ENCODE measurements around the gene SCAND1. TPM values are rescaled to one million over a fixed set of nuclear protein-coding genes. Genes with fewer than 3 reads are reported as not detected.
"Not testable (repeated sequence)": the region's sequence is repeated elsewhere in the genome, so short reads cannot be mapped to it uniquely, and the experiment has no call there.

The SCAND1 gene
- total RNA-seq, result 44.3 and 59.6 TPM in 2 replicates
- 8.3 and 10.4 TPM in 2 replicates for polyA plus RNA-seq
- polyA plus RNA-seq (2012), result 30.5 and 46.4 TPM in 2 replicates
- polyA minus RNA-seq (ENCODE audit: low replicate concordance), result 5.1 and 8.3 TPM in 2 replicates

DNA sequence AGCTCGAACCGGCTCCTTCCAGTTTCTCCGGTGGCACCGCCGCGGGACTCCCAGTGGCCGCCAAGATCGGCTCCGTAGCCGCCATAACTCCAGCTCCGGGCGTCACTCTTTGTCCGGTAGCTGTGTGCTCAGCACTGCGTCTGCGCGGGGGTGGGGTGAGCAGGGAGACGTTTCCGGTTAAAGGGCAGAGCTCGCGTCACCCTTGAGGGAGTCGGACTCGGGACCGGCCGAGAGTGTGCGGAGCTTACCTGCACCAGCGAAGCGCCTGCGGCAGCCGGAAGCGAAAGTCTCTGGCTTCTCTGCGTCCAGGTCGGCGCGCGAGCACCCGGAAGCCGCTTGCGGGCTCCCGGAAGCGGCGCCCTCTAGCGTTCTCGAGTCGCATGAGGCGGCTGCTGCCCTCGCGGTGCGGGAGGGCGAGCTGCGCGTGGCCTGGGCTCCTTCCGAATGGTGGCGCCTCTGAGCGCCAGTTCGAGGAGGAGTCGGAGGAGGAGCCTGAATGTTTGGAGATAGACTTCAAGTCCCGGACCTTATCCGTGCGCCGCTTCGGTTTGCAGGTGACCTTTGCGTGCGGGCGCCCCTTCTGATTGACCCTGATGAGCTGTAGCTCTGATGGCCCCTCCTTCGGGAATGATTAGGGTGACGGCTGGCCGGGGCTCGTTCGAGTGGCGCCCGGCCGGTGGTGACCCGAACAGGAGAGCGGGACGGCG is at the start of gene SCAND1:
Gene SCAND1, minus strand, starts transcription at position 303 of the 707 bp plus-strand sequence. Its CDS starts 218 bp downstream, at position 85.
- Histone ChIP-seq H3K9ac (ENCODE audit: insufficient read depth, low read length) (peak within 1 kb of the TSS; percentile 99), H4K20me1 (ENCODE audit: control insufficient read depth, extremely low read depth, insufficient read depth, low read length) (no peaks in the 10 kb centered on the region), H2AFZ (ENCODE audit: low read length) (peak within 1 kb of the TSS; percentile 91), H3K79me2 (ENCODE audit: control insufficient read depth, insufficient read depth, low read length) (peaks cover 22% of the 10 kb centered on the region), H3K4me3 (replicated peaks in 1 of 4; ENCODE audit: control extremely low read depth in 1 of 4, insufficient read depth in 1 of 4, low read depth in 3 of 4, low read length in 4 of 4) (peak within 1 kb of the TSS; percentile 85 to 95 (median 88)), H3K4me2 (ENCODE audit: extremely low read depth, insufficient read depth, low read length) (peak within 1 kb of the TSS; percentile 98), H3K27me3 (ENCODE audit: control insufficient read depth, insufficient read depth, low read length) (no peaks in the 10 kb centered on the region), H3K36me3 (ENCODE audit: control insufficient read depth, insufficient read depth, low read length) (no peaks in the 10 kb centered on the region), H3K9me3 (ENCODE audit: control insufficient read depth, insufficient read depth, low read depth, low read length) (no peaks in the 10 kb centered on the region), H3K4me1 (ENCODE audit: control insufficient read depth, extremely low read depth, insufficient read depth, low read length) (peaks cover 4% of the 10 kb centered on the region), H3K27ac (ENCODE audit: insufficient read depth, low read length) (peak within 1 kb of the TSS; percentile 99)
- peak; percentile 95 to 98 for DNase-seq (ENCODE audit: low read depth in 2 of 2)
- peak; percentile 87 to 90 for TF ChIP-seq CTCF (conservative IDR thresholded peaks at IDR 0.05 in 1 of 2, IDR thresholded peaks at IDR 0.05 in 1 of 2; ENCODE audit: low read depth in 1 of 2, low read length in 2 of 2)
- no peak for TF ChIP-seq EZH2 (IDR thresholded peaks at IDR 0.05; ENCODE audit: low read length, missing control alignments)

- Histone ChIP-seq H3K27ac (ENCODE audit: insufficient read depth, low read length) (no peak overlapping the region), H3K36me3 (ENCODE audit: control insufficient read depth, insufficient read depth, low read length) (no peaks in the 10 kb centered on the region), H3K27me3 (ENCODE audit: control insufficient read depth, insufficient read depth, low read length) (no peaks in the 10 kb centered on the region), H3K79me2 (ENCODE audit: control insufficient read depth, insufficient read depth, low read length) (no peaks in the 10 kb centered on the region), H3K4me1 (ENCODE audit: control insufficient read depth, extremely low read depth, insufficient read depth, low read length) (no peaks in the 10 kb centered on the region), H3K9me3 (ENCODE audit: control insufficient read depth, insufficient read depth, low read depth, low read length) (no peaks in the 10 kb centered on the region), H2AFZ (ENCODE audit: low read length) (no peak overlapping the region), H3K4me3 (replicated peaks in 1 of 4; ENCODE audit: control extremely low read depth in 1 of 4, insufficient read depth in 1 of 4, low read depth in 3 of 4, low read length in 4 of 4) (no peak overlapping the region), H3K4me2 (ENCODE audit: extremely low read depth, insufficient read depth, low read length) (no peak overlapping the region), H4K20me1 (ENCODE audit: control insufficient read depth, extremely low read depth, insufficient read depth, low read length) (no peaks in the 10 kb centered on the region), H3K9ac (ENCODE audit: insufficient read depth, low read length) (no peak overlapping the region)
- no peak for DNase-seq (ENCODE audit: low read depth in 2 of 2)
- TF ChIP-seq EZH2 (IDR thresholded peaks at IDR 0.05; ENCODE audit: low read length, missing control alignments), result no peak
- TF ChIP-seq CTCF (conservative IDR thresholded peaks at IDR 0.05 in 1 of 2, IDR thresholded peaks at IDR 0.05 in 1 of 2; ENCODE audit: low read depth in 1 of 2, low read length in 2 of 2), result no peak
These were observed 49.7 kb upstream of the SCAND1 start for GRCh38 chr20:36004045-36004444.

DNA sequence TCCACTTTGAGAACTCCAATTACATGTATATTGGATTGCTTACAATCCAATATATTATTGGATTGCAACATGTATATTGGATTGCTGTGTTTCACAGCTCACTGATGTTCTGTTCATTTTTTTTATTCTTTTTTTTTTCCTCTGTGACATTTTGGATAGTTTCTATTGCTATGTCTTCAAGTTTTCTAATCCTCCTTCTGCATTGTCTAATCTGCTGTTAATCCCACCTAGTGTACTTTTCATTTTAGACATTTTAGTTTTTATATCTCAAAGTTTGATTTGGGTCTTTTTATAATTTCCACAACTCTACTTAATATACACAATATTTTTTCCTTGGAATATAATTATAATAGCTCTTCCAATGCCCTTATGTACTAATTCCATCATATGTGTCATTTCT is 48.6 kb upstream of the SCAND1 start:
- DNase-seq (ENCODE audit: low read depth in 2 of 2), result no peak
- no peaks in the 10 kb centered on the region for H3K27me3 ChIP-seq (ENCODE audit: control insufficient read depth, insufficient read depth, low read length)
- no peaks in the 10 kb centered on the region for H3K9me3 ChIP-seq (ENCODE audit: control insufficient read depth, insufficient read depth, low read depth, low read length)
- no peak overlapping the region for H2AFZ ChIP-seq (ENCODE audit: low read length)
- H3K36me3 ChIP-seq (ENCODE audit: control insufficient read depth, insufficient read depth, low read length), result no peaks in the 10 kb centered on the region
- no peaks in the 10 kb centered on the region for H4K20me1 ChIP-seq (ENCODE audit: control insufficient read depth, extremely low read depth, insufficient read depth, low read length)
- TF ChIP-seq EZH2 (IDR thresholded peaks at IDR 0.05; ENCODE audit: low read length, missing control alignments) (no peak), CTCF (conservative IDR thresholded peaks at IDR 0.05 in 1 of 2, IDR thresholded peaks at IDR 0.05 in 1 of 2; ENCODE audit: low read depth in 1 of 2, low read length in 2 of 2) (no peak)
- H3K4me3 ChIP-seq (replicated peaks in 1 of 4; ENCODE audit: control extremely low read depth in 1 of 4, insufficient read depth in 1 of 4, low read depth in 3 of 4, low read length in 4 of 4), result no peak overlapping the region
- no peak overlapping the region for H3K27ac ChIP-seq (ENCODE audit: insufficient read depth, low read length)
- no peak overlapping the region for H3K4me2 ChIP-seq (ENCODE audit: extremely low read depth, insufficient read depth, low read length)
- no peaks in the 10 kb centered on the region for H3K4me1 ChIP-seq (ENCODE audit: control insufficient read depth, extremely low read depth, insufficient read depth, low read length)
- H3K79me2 ChIP-seq (ENCODE audit: control insufficient read depth, insufficient read depth, low read length), result no peaks in the 10 kb centered on the region
- no peak overlapping the region for H3K9ac ChIP-seq (ENCODE audit: insufficient read depth, low read length)

GRCh38 chr20:36001331-36001730 is 47.0 kb upstream of the SCAND1 start:
- not testable (repeated sequence) for H3K4me2 ChIP-seq (ENCODE audit: extremely low read depth, insufficient read depth, low read length); H3K9me3 ChIP-seq (ENCODE audit: control insufficient read depth, insufficient read depth, low read depth, low read length); H3K27ac ChIP-seq (ENCODE audit: insufficient read depth, low read length); H3K4me3 ChIP-seq (replicated peaks in 1 of 4; ENCODE audit: control extremely low read depth in 1 of 4, insufficient read depth in 1 of 4, low read depth in 3 of 4, low read length in 4 of 4); H3K36me3 ChIP-seq (ENCODE audit: control insufficient read depth, insufficient read depth, low read length); DNase-seq (ENCODE audit: low read depth in 2 of 2); H3K79me2 ChIP-seq (ENCODE audit: control insufficient read depth, insufficient read depth, low read length); H4K20me1 ChIP-seq (ENCODE audit: control insufficient read depth, extremely low read depth, insufficient read depth, low read length); H3K9ac ChIP-seq (ENCODE audit: insufficient read depth, low read length); H2AFZ ChIP-seq (ENCODE audit: low read length); H3K27me3 ChIP-seq (ENCODE audit: control insufficient read depth, insufficient read depth, low read length); H3K4me1 ChIP-seq (ENCODE audit: control insufficient read depth, extremely low read depth, insufficient read depth, low read length)

All from fibroblast of lung (primary cell).